ENCODE data around the gene KLHL3. TPM values are rescaled to one million over a fixed set of nuclear protein-coding genes. Genes with fewer than 3 reads are reported as not detected.

The KLHL3 gene
- total and polyA plus RNA-seq, 9 of the 15 experiments (the other 6 are each of a cell fraction or from before 2014, with no cell fraction given): under 0.01 to 1.5 (median 0.22) TPM

DNA sequence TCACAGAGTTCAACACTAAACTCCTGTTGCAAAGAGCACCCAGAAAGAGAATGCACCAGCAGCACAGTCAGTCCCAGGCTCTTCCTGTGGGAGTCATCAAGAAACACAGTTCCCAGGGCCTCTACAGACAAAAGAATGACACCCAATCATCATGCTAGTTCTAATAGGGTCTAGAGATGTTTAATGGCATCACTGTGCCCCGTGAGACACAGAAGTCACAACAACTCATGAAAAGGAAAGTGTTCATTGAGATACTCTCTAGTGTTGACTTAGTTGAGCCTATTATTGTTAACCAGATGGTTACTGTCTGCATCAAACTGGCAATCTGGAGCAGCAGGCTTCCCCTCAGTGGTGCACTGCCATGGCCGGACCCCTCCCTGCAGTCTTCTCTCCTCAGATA is 1.6 kb downstream of the KLHL3 start:
- FAIRE-seq: no peak
- Histone ChIP-seq H3K4me3 (no peak overlapping the region), H4K20me1 (replicated peaks; ENCODE audit: control insufficient read depth, insufficient read depth, low read length) (no peaks in the 10 kb centered on the region), H3K27ac (ENCODE audit: extremely low read depth, low read depth, low read length) (no peak overlapping the region), H3K27me3 (ENCODE audit: control insufficient read depth in 2 of 2, insufficient read depth in 2 of 2, low read length in 2 of 2) (peaks cover 12 to 22% of the 10 kb centered on the region in 2 experiments; a peak in 4 of 5 replicates), H3K9me1 (ENCODE audit: control insufficient read depth, insufficient read depth, low read length) (no peaks in the 10 kb centered on the region), H3K4me2 (ENCODE audit: insufficient read depth, low read length) (no peak overlapping the region), H3K36me3 (ENCODE audit: control insufficient read depth, insufficient read depth, low read length) (no peaks in the 10 kb centered on the region), H3K9me3 (replicated peaks; ENCODE audit: control insufficient read depth, insufficient read depth, low read depth, low read length) (no peaks in the 10 kb centered on the region), H2AFZ (ENCODE audit: low read depth, low read length) (no peak overlapping the region), H3K4me1 (replicated peaks in 1 of 2; ENCODE audit: control insufficient read depth in 2 of 2, insufficient read depth in 2 of 2, low read length in 2 of 2) (no peaks in the 10 kb centered on the region; a peak in 1 of 5 replicates), H3K9ac (ENCODE audit: insufficient read depth in 1 of 2, low read depth in 2 of 2, low read length in 2 of 2) (no peak overlapping the region), H3K79me2 (ENCODE audit: control insufficient read depth, insufficient read depth, low read length) (no peaks in the 10 kb centered on the region)
- 8% methylated on average over 2 of the region's 2 CpGs for WGBS (ENCODE audit: insufficient coverage, low coverage, missing lambda C conversion rate)
- no TSS peak for BruUV-seq (replicated peaks)
- ATAC-seq: no peak
- no peak for DNase-seq (ENCODE audit: extremely low read depth in 1 of 4, low spot score in 3 of 4)
- in situ Hi-C loops (cut with MboI) (no loop called here), intact Hi-C loops (cut with micrococcal nuclease) (no loop called here)
- CTCF ChIA-PET (ENCODE audit: low intra/inter-chr PET ratio): no interaction called here
- POLR2A ChIA-PET: no interaction called here
- TF ChIP-seq FOS (IDR thresholded peaks at IDR 0.05; ENCODE audit: extremely low read depth, insufficient read length): no peak
- TF ChIP-seq, protein P1, sequence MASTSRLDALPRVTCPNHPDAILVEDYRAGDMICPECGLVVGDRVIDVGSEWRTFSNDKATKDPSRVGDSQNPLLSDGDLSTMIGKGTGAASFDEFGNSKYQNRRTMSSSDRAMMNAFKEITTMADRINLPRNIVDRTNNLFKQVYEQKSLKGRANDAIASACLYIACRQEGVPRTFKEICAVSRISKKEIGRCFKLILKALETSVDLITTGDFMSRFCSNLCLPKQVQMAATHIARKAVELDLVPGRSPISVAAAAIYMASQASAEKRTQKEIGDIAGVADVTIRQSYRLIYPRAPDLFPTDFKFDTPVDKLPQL (IDR thresholded peaks at IDR 0.05; ENCODE audit: extremely low read depth, insufficient read length): no peak
- TF ChIP-seq, protein P2, sequence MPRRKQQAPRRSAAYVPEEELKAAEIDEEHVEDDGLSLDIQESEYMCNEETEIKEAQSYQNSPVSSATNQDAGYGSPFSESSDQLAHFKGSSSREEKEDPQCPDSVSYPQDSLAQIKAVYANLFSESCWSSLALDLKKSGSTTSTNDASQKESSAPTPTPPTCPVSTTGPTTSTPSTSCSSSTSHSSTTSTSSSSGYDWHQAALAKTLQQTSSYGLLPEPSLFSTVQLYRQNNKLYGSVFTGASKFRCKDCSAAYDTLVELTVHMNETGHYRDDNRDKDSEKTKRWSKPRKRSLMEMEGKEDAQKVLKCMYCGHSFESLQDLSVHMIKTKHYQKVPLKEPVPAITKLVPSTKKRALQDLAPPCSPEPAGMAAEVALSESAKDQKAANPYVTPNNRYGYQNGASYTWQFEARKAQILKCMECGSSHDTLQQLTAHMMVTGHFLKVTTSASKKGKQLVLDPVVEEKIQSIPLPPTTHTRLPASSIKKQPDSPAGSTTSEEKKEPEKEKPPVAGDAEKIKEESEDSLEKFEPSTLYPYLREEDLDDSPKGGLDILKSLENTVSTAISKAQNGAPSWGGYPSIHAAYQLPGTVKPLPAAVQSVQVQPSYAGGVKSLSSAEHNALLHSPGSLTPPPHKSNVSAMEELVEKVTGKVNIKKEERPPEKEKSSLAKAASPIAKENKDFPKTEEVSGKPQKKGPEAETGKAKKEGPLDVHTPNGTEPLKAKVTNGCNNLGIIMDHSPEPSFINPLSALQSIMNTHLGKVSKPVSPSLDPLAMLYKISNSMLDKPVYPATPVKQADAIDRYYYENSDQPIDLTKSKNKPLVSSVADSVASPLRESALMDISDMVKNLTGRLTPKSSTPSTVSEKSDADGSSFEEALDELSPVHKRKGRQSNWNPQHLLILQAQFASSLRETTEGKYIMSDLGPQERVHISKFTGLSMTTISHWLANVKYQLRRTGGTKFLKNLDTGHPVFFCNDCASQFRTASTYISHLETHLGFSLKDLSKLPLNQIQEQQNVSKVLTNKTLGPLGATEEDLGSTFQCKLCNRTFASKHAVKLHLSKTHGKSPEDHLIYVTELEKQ (CRISPR knock-in tag; IDR thresholded peaks at IDR 0.05): no peak
- TF ChIP-seq, protein P3, sequence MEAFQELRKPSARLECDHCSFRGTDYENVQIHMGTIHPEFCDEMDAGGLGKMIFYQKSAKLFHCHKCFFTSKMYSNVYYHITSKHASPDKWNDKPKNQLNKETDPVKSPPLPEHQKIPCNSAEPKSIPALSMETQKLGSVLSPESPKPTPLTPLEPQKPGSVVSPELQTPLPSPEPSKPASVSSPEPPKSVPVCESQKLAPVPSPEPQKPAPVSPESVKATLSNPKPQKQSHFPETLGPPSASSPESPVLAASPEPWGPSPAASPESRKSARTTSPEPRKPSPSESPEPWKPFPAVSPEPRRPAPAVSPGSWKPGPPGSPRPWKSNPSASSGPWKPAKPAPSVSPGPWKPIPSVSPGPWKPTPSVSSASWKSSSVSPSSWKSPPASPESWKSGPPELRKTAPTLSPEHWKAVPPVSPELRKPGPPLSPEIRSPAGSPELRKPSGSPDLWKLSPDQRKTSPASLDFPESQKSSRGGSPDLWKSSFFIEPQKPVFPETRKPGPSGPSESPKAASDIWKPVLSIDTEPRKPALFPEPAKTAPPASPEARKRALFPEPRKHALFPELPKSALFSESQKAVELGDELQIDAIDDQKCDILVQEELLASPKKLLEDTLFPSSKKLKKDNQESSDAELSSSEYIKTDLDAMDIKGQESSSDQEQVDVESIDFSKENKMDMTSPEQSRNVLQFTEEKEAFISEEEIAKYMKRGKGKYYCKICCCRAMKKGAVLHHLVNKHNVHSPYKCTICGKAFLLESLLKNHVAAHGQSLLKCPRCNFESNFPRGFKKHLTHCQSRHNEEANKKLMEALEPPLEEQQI (IDR thresholded peaks at IDR 0.05): no peak
- no peak for TF ChIP-seq RNF2 (IDR thresholded peaks at IDR 0.05)
- no peak for TF ChIP-seq ARHGAP35 (IDR thresholded peaks at IDR 0.05; ENCODE audit: partially characterized antibody)
- no peak for TF ChIP-seq ZNF165 (CRISPR knock-in tag; IDR thresholded peaks at IDR 0.05; ENCODE audit: borderline replicate concordance)
- TF ChIP-seq SAFB2 (IDR thresholded peaks at IDR 0.05; ENCODE audit: borderline replicate concordance, low read depth, low read length, severe bottlenecking): no peak
- TF ChIP-seq, protein P4, sequence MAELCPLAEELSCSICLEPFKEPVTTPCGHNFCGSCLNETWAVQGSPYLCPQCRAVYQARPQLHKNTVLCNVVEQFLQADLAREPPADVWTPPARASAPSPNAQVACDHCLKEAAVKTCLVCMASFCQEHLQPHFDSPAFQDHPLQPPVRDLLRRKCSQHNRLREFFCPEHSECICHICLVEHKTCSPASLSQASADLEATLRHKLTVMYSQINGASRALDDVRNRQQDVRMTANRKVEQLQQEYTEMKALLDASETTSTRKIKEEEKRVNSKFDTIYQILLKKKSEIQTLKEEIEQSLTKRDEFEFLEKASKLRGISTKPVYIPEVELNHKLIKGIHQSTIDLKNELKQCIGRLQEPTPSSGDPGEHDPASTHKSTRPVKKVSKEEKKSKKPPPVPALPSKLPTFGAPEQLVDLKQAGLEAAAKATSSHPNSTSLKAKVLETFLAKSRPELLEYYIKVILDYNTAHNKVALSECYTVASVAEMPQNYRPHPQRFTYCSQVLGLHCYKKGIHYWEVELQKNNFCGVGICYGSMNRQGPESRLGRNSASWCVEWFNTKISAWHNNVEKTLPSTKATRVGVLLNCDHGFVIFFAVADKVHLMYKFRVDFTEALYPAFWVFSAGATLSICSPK (IDR thresholded peaks at IDR 0.05; ENCODE audit: borderline replicate concordance): no peak
- no peak for TF ChIP-seq SOX6 (IDR thresholded peaks at IDR 0.05)
- TF ChIP-seq, protein P5, sequence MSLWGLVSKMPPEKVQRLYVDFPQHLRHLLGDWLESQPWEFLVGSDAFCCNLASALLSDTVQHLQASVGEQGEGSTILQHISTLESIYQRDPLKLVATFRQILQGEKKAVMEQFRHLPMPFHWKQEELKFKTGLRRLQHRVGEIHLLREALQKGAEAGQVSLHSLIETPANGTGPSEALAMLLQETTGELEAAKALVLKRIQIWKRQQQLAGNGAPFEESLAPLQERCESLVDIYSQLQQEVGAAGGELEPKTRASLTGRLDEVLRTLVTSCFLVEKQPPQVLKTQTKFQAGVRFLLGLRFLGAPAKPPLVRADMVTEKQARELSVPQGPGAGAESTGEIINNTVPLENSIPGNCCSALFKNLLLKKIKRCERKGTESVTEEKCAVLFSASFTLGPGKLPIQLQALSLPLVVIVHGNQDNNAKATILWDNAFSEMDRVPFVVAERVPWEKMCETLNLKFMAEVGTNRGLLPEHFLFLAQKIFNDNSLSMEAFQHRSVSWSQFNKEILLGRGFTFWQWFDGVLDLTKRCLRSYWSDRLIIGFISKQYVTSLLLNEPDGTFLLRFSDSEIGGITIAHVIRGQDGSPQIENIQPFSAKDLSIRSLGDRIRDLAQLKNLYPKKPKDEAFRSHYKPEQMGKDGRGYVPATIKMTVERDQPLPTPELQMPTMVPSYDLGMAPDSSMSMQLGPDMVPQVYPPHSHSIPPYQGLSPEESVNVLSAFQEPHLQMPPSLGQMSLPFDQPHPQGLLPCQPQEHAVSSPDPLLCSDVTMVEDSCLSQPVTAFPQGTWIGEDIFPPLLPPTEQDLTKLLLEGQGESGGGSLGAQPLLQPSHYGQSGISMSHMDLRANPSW (CRISPR knock-in tag; IDR thresholded peaks at IDR 0.05): no peak
- no peak for TF ChIP-seq RBM17 (IDR thresholded peaks at IDR 0.05; ENCODE audit: borderline replicate concordance, low read depth, low read length)
